ENCODE measurements around the gene COL23A1. TPM values are rescaled to one million over a fixed set of nuclear protein-coding genes. Genes with fewer than 3 reads are reported as not detected.

Gene COL23A1
- total RNA-seq, 1 experiment from 2014 or later: not detected

GRCh38 chr5:178196986-178197385 is 393.2 kb downstream of the COL23A1 start:
- intact Hi-C loops (cut with micrococcal nuclease; ENCODE audit: unreplicated experiment): no loop called here
- Mint-ChIP-seq H3K27me3 (ENCODE audit: unreplicated experiment) (peaks cover 46% of the 10 kb centered on the region), H3K4me3 (ENCODE audit: low read depth, unreplicated experiment) (no peak overlapping the region), H3K36me3 (ENCODE audit: insufficient read depth, unreplicated experiment) (no peaks in the 10 kb centered on the region), H3K9me3 (ENCODE audit: low read depth, unreplicated experiment) (peaks cover 8% of the 10 kb centered on the region), H3K27ac (ENCODE audit: unreplicated experiment) (no peak overlapping the region), H3K4me1 (ENCODE audit: low read depth, unreplicated experiment) (no peaks in the 10 kb centered on the region)
- CTCF ChIA-PET: interaction anchor here (0.8 kb wide), 1 partner anchor 683 kb away, joined by 3 read pairs; no protein-coding TSS in a partner anchor
- BruUV-seq (replicated peaks): no TSS peak
- DNase-seq: no peak
- no peak for TF ChIP-seq CTCF (IDR thresholded peaks at IDR 0.05; ENCODE audit: unreplicated experiment)

- DNase-seq: no peak
- Mint-ChIP-seq H3K4me3 (ENCODE audit: low read depth, unreplicated experiment) (no peak overlapping the region), H3K36me3 (ENCODE audit: insufficient read depth, unreplicated experiment) (no peaks in the 10 kb centered on the region), H3K4me1 (ENCODE audit: low read depth, unreplicated experiment) (no peaks in the 10 kb centered on the region), H3K9me3 (ENCODE audit: low read depth, unreplicated experiment) (peaks cover 8% of the 10 kb centered on the region), H3K27me3 (ENCODE audit: unreplicated experiment) (peaks cover 46% of the 10 kb centered on the region), H3K27ac (ENCODE audit: unreplicated experiment) (no peak overlapping the region)
- intact Hi-C loops (cut with micrococcal nuclease; ENCODE audit: unreplicated experiment): no loop called here
- TF ChIP-seq CTCF (IDR thresholded peaks at IDR 0.05; ENCODE audit: unreplicated experiment): no peak
- no TSS peak for BruUV-seq (replicated peaks)
- CTCF ChIA-PET: interaction anchor here (0.6 to 0.8 kb wide), 3 partner anchors 11 to 1374 kb away, joined by 3 to 15 read pairs (median 3); no protein-coding TSS in a partner anchor
These were observed 393.8 kb downstream of the COL23A1 start for GRCh38 chr5:178196281-178196812.

GRCh38 chr5:178194026-178194425 is 396.2 kb downstream of the COL23A1 start:
- Mint-ChIP-seq H3K36me3 (ENCODE audit: insufficient read depth, unreplicated experiment) (no peaks in the 10 kb centered on the region), H3K27ac (ENCODE audit: unreplicated experiment) (no peak overlapping the region), H3K4me1 (ENCODE audit: low read depth, unreplicated experiment) (no peaks in the 10 kb centered on the region), H3K27me3 (ENCODE audit: unreplicated experiment) (peaks cover 51% of the 10 kb centered on the region), H3K9me3 (ENCODE audit: low read depth, unreplicated experiment) (peaks cover 8% of the 10 kb centered on the region), H3K4me3 (ENCODE audit: low read depth, unreplicated experiment) (no peak overlapping the region)
- no TSS peak for BruUV-seq (replicated peaks)
- intact Hi-C loops (cut with micrococcal nuclease; ENCODE audit: unreplicated experiment): no loop called here
- no peak for DNase-seq
- TF ChIP-seq CTCF (IDR thresholded peaks at IDR 0.05; ENCODE audit: unreplicated experiment): no peak
- CTCF ChIA-PET: no interaction called here

- Mint-ChIP-seq H3K27me3 (ENCODE audit: unreplicated experiment) (peaks cover 57% of the 10 kb centered on the region), H3K27ac (ENCODE audit: unreplicated experiment) (no peak overlapping the region), H3K4me1 (ENCODE audit: low read depth, unreplicated experiment) (no peaks in the 10 kb centered on the region), H3K9me3 (ENCODE audit: low read depth, unreplicated experiment) (peaks cover 8% of the 10 kb centered on the region), H3K36me3 (ENCODE audit: insufficient read depth, unreplicated experiment) (no peaks in the 10 kb centered on the region), H3K4me3 (ENCODE audit: low read depth, unreplicated experiment) (no peak overlapping the region)
- intact Hi-C loops (cut with micrococcal nuclease; ENCODE audit: unreplicated experiment): no loop called here
- CTCF ChIA-PET: no interaction called here
- BruUV-seq (replicated peaks): no TSS peak
- TF ChIP-seq CTCF (IDR thresholded peaks at IDR 0.05; ENCODE audit: unreplicated experiment): no peak
- no peak for DNase-seq
These were observed 396.9 kb downstream of the COL23A1 start for GRCh38 chr5:178193251-178193809.
